H1 (cell line): ENCODE measurements around the gene STAM. TPM values are rescaled to one million over a fixed set of nuclear protein-coding genes. Genes with fewer than 3 reads are reported as not detected.

Experiments
- ATF3 ChIP-seq: IDR thresholded peaks from 2 replicates; pipeline ENCODE4 v1.6.1; 2011; ENCODE audit warnings: low read depth, mild to moderate bottlenecking, low read length; ENCODE audit not compliant: insufficient read depth
- JUND ChIP-seq: IDR thresholded peaks from 2 replicates; pipeline ENCODE4 v1.6.1; 2011; ENCODE audit warnings: mild to moderate bottlenecking, improper control_type of control experiment, low read length
- SIRT6 ChIP-seq: IDR thresholded peaks from one replicate; pipeline ENCODE4 v1.7.1; 2012; ENCODE audit warnings: low read length, inconsistent platforms
- polyA plus RNA-seq, 7 experiments: library from polyadenylated mRNA; depleted of rRNA in 3 of 7; stranded (reverse) in 5 of 7; unstranded in 2 of 7; fragments of >200 nt in 5 of 7; fragments of 200-250 nt in 2 of 7; gene quantifications; 1 replicate in 5 of 7; 2 replicates in 1 of 7; 4 replicates in 1 of 7; pipeline versions ENCODE4 v1.2.1 to v1.2.3, GENCODE V29; 2011 to 2013; ENCODE audit warnings: missing spikeins in 2 of 7, mixed read lengths in 2 of 7
- total RNA-seq: library from RNA; stranded (reverse); fragmentation: NEBNext Ultra II Directional; extraction: Animal tissue kit (Norgen Biotek cat#: 25700); gene quantifications from 2 replicates; pipeline ENCODE4 v1.2.1, GENCODE V29; 2021
- TF ChIP-seq, protein P1 (sequence below): IDR thresholded peaks from 2 replicates; pipeline ENCODE4 v1.6.1; 2011; ENCODE audit warnings: low read length, improper control_type of control experiment
- TF ChIP-seq, protein P2 (sequence below): IDR thresholded peaks from 2 replicates; pipeline ENCODE4 v1.6.1; 2012; ENCODE audit warnings: inconsistent platforms

The STAM gene
- total and polyA plus RNA-seq, 2 of the 8 experiments (the other 6 are each of a cell fraction or from before 2014, with no cell fraction given) = 22.0 to 27.8 TPM

GRCh38 chr10:17682236-17682946, 38.4 kb downstream of the STAM start (continued):
- TF ChIP-seq, protein P1, sequence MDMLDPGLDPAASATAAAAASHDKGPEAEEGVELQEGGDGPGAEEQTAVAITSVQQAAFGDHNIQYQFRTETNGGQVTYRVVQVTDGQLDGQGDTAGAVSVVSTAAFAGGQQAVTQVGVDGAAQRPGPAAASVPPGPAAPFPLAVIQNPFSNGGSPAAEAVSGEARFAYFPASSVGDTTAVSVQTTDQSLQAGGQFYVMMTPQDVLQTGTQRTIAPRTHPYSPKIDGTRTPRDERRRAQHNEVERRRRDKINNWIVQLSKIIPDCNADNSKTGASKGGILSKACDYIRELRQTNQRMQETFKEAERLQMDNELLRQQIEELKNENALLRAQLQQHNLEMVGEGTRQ = no peak
- no peak for TF ChIP-seq SIRT6
- TF ChIP-seq, protein P2, sequence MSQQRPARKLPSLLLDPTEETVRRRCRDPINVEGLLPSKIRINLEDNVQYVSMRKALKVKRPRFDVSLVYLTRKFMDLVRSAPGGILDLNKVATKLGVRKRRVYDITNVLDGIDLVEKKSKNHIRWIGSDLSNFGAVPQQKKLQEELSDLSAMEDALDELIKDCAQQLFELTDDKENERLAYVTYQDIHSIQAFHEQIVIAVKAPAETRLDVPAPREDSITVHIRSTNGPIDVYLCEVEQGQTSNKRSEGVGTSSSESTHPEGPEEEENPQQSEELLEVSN = no peak
- TF ChIP-seq ATF3 = no peak
- no peak for TF ChIP-seq JUND
